Stomach smooth muscle (tissue), 2 donors: Measurements from ENCODE around the gene CAMK2B.
"Not testable (repeated sequence)": the region's sequence is repeated elsewhere in the genome, so short reads cannot be mapped to it uniquely, and the experiment has no call there.

ENCODE experiments used
- H3K27ac ChIP-seq: one replicate; pipeline ENCODE4 v1.7.0; 2013; ENCODE audit warnings: mild to moderate bottlenecking, low read length, inconsistent platforms
- H3K27me3 ChIP-seq, 2 donors: one replicate each; pipeline ENCODE4 v1.7.0; 2013; ENCODE audit warnings: low read length in 2 of 2; ENCODE audit not compliant: insufficient read depth in 2 of 2, control insufficient read depth in 1 of 2
- H3K36me3 ChIP-seq, 2 donors: one replicate each; pipeline ENCODE4 v1.7.0; 2013; ENCODE audit warnings: low read length in 2 of 2; ENCODE audit not compliant: control insufficient read depth in 2 of 2, insufficient read depth in 2 of 2
- H3K4me1 ChIP-seq: one replicate; pipeline ENCODE4 v1.7.0; 2013; ENCODE audit warnings: low read length; ENCODE audit not compliant: control insufficient read depth, insufficient read depth
- H3K4me3 ChIP-seq, 2 donors: one replicate each; pipeline ENCODE4 v1.7.0; 2013; ENCODE audit warnings: low read length in 2 of 2
- H3K9ac ChIP-seq, 2 donors: one replicate each; pipeline ENCODE4 v1.7.0; 2013; ENCODE audit warnings: low read length in 2 of 2, mild to moderate bottlenecking in 1 of 2
- H3K9me3 ChIP-seq, 2 donors: one replicate each; pipeline ENCODE4 v1.7.0; 2013; ENCODE audit warnings: low read length in 2 of 2; ENCODE audit not compliant: control insufficient read depth in 2 of 2
- donor health status: healthy.
- donor health status: Pancreatic carcinoma.

CAMK2B gene

GRCh38 chr7:44175730-44176129 is 149.7 kb downstream of the CAMK2B start:
- H3K27ac ChIP-seq = no peak overlapping the region
- H3K36me3 ChIP-seq = no peaks in the 10 kb centered on the region
- no peak overlapping the region for H3K9ac ChIP-seq
- H3K9me3 ChIP-seq = no peaks in the 10 kb centered on the region
- peaks cover 2 to 4% of the 10 kb centered on the region in 2 donors for H3K27me3 ChIP-seq
- no peak overlapping the region for H3K4me3 ChIP-seq
- no peaks in the 10 kb centered on the region for H3K4me1 ChIP-seq

- not testable (repeated sequence) for H3K27ac ChIP-seq, H3K4me3 ChIP-seq, H3K4me1 ChIP-seq, H3K36me3 ChIP-seq, H3K9me3 ChIP-seq, H3K9ac ChIP-seq, H3K27me3 ChIP-seq
Observed at GRCh38 chr7:44174694-44174948, 150.8 kb downstream of the CAMK2B start.

GRCh38 chr7:44173911-44174693 is 151.3 kb downstream of the CAMK2B start:
- no peaks in the 10 kb centered on the region for H3K36me3 ChIP-seq
- H3K27me3 ChIP-seq = peaks cover 2 to 4% of the 10 kb centered on the region in 2 donors
- H3K4me1 ChIP-seq = no peaks in the 10 kb centered on the region
- H3K4me3 ChIP-seq = no peak overlapping the region
- no peak overlapping the region for H3K9ac ChIP-seq
- H3K27ac ChIP-seq = no peak overlapping the region
- H3K9me3 ChIP-seq = no peaks in the 10 kb centered on the region

- H3K27me3 ChIP-seq = peaks cover 3 to 4% of the 10 kb centered on the region in 2 donors
- H3K4me3 ChIP-seq = no peak overlapping the region
- no peak overlapping the region for H3K9ac ChIP-seq
- no peak overlapping the region for H3K27ac ChIP-seq
- H3K9me3 ChIP-seq = no peaks in the 10 kb centered on the region
- H3K4me1 ChIP-seq = no peaks in the 10 kb centered on the region
- no peaks in the 10 kb centered on the region for H3K36me3 ChIP-seq
Observed at GRCh38 chr7:44172803-44173424, 152.5 kb downstream of the CAMK2B start.

- peaks cover 0 to 4% of the 10 kb centered on the region in 2 donors for H3K27me3 ChIP-seq
- no peak overlapping the region for H3K9ac ChIP-seq
- H3K4me3 ChIP-seq = no peak overlapping the region
- H3K4me1 ChIP-seq = no peaks in the 10 kb centered on the region
- no peak overlapping the region for H3K27ac ChIP-seq
- H3K36me3 ChIP-seq = no peaks in the 10 kb centered on the region
- H3K9me3 ChIP-seq = no peaks in the 10 kb centered on the region
Observed at GRCh38 chr7:44172352-44172751, 153.0 kb downstream of the CAMK2B start.

- not testable (repeated sequence) for H3K9me3 ChIP-seq, H3K4me3 ChIP-seq
Observed at GRCh38 chr7:44171901-44172300, 153.5 kb downstream of the CAMK2B start.

GRCh38 chr7:44167920-44168319 is 157.5 kb downstream of the CAMK2B start:
- Histone ChIP-seq H3K27ac (no peak overlapping the region), H3K27me3 (peaks cover under 1 to 2% of the 10 kb centered on the region in 2 donors), H3K4me1 (no peaks in the 10 kb centered on the region), H3K9me3 (no peaks in the 10 kb centered on the region), H3K9ac (no peak overlapping the region), H3K4me3 (no peak overlapping the region), H3K36me3 (no peaks in the 10 kb centered on the region)

More at GRCh38 chr7:44171901-44172300, 153.5 kb downstream of the CAMK2B start:
- H3K27me3 ChIP-seq, H3K4me1 ChIP-seq, H3K9ac ChIP-seq, H3K27ac ChIP-seq, H3K36me3 ChIP-seq: not testable (repeated sequence)
